ENCODE data around the gene PAGR1. TPM values are rescaled to one million over a fixed set of nuclear protein-coding genes. Genes with fewer than 3 reads are reported as not detected.
A peak's percentile ranks its signal among the peaks of the same experiment; 100 is the strongest.

The PAGR1 gene
- total and polyA plus RNA-seq, 2 of the 8 experiments (the other 6 are each of a cell fraction or from before 2014, with no cell fraction given), result 35.4 to 56.4 TPM

DNA sequence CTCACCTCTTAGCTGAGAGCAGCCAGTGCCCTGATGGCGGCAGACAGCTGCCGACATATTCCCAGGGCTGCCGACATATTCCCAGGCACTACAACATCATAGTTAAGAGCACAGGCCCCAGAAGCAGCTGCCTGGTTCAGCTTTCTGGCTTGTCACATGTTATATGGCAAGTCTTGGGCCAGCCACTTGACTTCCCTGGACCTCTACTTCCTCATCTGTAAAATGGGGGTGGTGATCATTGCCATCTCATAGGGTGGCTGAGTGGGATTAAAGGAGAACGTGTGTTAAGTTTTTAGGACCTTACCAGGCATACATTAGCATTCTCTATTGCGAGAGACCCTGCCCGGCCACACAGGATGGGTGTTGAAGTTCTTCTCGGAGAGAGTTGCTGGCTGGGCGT, 28.0 kb downstream of the PAGR1 start:
- no peak overlapping the region for H3K18ac ChIP-seq (ENCODE audit: extremely low read depth, low read length)
- no peak overlapping the region for H3K27ac ChIP-seq (ENCODE audit: low read depth, low read length)
- H3K23me2 ChIP-seq (ENCODE audit: low read depth, low read length), result no peaks in the 10 kb centered on the region
- H2BK120ac ChIP-seq (replicated peaks; ENCODE audit: low read depth, low read length), result no peak overlapping the region
- H4K8ac ChIP-seq (ENCODE audit: extremely low read depth, insufficient read depth, low read length), result no peak overlapping the region
- H3K4me1 ChIP-seq (replicated peaks in 1 of 4; ENCODE audit: control insufficient read depth in 3 of 4, insufficient read depth in 4 of 4, low read length in 3 of 4), result no peaks in the 10 kb centered on the region; a peak in 2 of 7 replicates
- FAIRE-seq, result no peak
- no peaks in the 10 kb centered on the region for H3K27me3 ChIP-seq (replicated peaks in 1 of 4; ENCODE audit: control insufficient read depth in 3 of 4, extremely low read depth in 1 of 4, insufficient read depth in 3 of 4, low read length in 3 of 4)
- H3K79me1 ChIP-seq (ENCODE audit: low read depth, low read length), result no peaks in the 10 kb centered on the region
- H2AFZ ChIP-seq (ENCODE audit: low read length), result no peak overlapping the region
- no peak overlapping the region for H3K14ac ChIP-seq (ENCODE audit: insufficient read length)
- ChIA-PET CTCF (ENCODE audit: partially characterized antibody) (interaction anchor here (0.9 to 3.4 kb wide), 5 partner anchors 13 to 58 kb away, joined by 3 to 16 read pairs (median 4); partner anchors contain the start of gene MVP), POLR2A (ENCODE audit: partially characterized antibody) (interaction anchor here (0.9 to 12.7 kb wide), 5 partner anchors 9 to 165 kb away, joined by 3 to 167 read pairs (median 3); partner anchors contain the start of genes CDIPT, MVP, PAGR1 and QPRT)
- H4K91ac ChIP-seq (replicated peaks; ENCODE audit: insufficient read length, low read length), result no peak overlapping the region
- H2BK20ac ChIP-seq (ENCODE audit: low read length), result no peak overlapping the region
- H3K4ac ChIP-seq (replicated peaks; ENCODE audit: insufficient read length, low read depth, low read length), result no peak overlapping the region
- no peak for TF ChIP-seq CEBPB (IDR thresholded peaks at IDR 0.05; ENCODE audit: low read depth, low read length)
- no peak for TF ChIP-seq ZNF274 (IDR thresholded peaks at IDR 0.05; ENCODE audit: borderline replicate concordance, extremely low read depth, low read length)
- TF ChIP-seq, protein P1, sequence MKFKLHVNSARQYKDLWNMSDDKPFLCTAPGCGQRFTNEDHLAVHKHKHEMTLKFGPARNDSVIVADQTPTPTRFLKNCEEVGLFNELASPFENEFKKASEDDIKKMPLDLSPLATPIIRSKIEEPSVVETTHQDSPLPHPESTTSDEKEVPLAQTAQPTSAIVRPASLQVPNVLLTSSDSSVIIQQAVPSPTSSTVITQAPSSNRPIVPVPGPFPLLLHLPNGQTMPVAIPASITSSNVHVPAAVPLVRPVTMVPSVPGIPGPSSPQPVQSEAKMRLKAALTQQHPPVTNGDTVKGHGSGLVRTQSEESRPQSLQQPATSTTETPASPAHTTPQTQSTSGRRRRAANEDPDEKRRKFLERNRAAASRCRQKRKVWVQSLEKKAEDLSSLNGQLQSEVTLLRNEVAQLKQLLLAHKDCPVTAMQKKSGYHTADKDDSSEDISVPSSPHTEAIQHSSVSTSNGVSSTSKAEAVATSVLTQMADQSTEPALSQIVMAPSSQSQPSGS (IDR thresholded peaks at IDR 0.05; ENCODE audit: low read length), result no peak
- no peak for TF ChIP-seq SRF (IDR thresholded peaks at IDR 0.05; ENCODE audit: low read depth, low read length)
- no peak for TF ChIP-seq SP4 (IDR thresholded peaks at IDR 0.05; ENCODE audit: low read length)
- TF ChIP-seq POU5F1 (IDR thresholded peaks at IDR 0.05; ENCODE audit: low read depth, low read length), result no peak
- no peak for TF ChIP-seq TAF1 (IDR thresholded peaks at IDR 0.05; ENCODE audit: low read depth, low read length)
- no peak for TF ChIP-seq HDAC2 (IDR thresholded peaks at IDR 0.05; ENCODE audit: borderline replicate concordance in 1 of 2, low read depth in 2 of 2, low read length in 2 of 2)
- no peak for TF ChIP-seq RNF2 (IDR thresholded peaks at IDR 0.05; ENCODE audit: borderline replicate concordance, low read depth, low read length, missing control alignments, poor library complexity, severe bottlenecking)
- no peak for TF ChIP-seq TEAD4 (IDR thresholded peaks at IDR 0.05; ENCODE audit: low read depth, low read length)
- H2AK5ac ChIP-seq (ENCODE audit: low read depth, low read length), result no peak overlapping the region
- H3K23ac ChIP-seq (ENCODE audit: insufficient read length), result no peak overlapping the region
- H3K9me3 ChIP-seq (ENCODE audit: insufficient read depth in 2 of 2, low read depth in 1 of 2, low read length in 1 of 2), result no peaks in the 10 kb centered on the region
- H4K5ac ChIP-seq (ENCODE audit: insufficient read length, low read depth, low read length), result no peak overlapping the region
- no peak overlapping the region for H3K4me2 ChIP-seq (ENCODE audit: insufficient read depth in 1 of 2, low read depth in 2 of 2, low read length in 2 of 2)
- H4K20me1 ChIP-seq (replicated peaks in 1 of 2; ENCODE audit: control insufficient read depth in 1 of 2, insufficient read depth in 2 of 2, low read length in 2 of 2), result no peaks in the 10 kb centered on the region
- 0 out of 2 replicates have a peak overlapping the region, but pooled peaks have one; percentile 9 for H2BK12ac ChIP-seq (ENCODE audit: low read depth, low read length)
- no peaks in the 10 kb centered on the region for H3K36me3 ChIP-seq (ENCODE audit: control insufficient read depth in 2 of 4, insufficient read depth in 4 of 4, low read length in 3 of 4)
- H2BK15ac ChIP-seq (ENCODE audit: low read length), result no peak overlapping the region
- no peak overlapping the region for H3K56ac ChIP-seq (replicated peaks; ENCODE audit: insufficient read length, low read depth, low read length)
- no peaks in the 10 kb centered on the region for H3K79me2 ChIP-seq (ENCODE audit: control insufficient read depth in 1 of 2, insufficient read depth in 2 of 2, low read length in 2 of 2)
- no peak overlapping the region for H2BK5ac ChIP-seq (ENCODE audit: low read depth, low read length)
- 89% methylated on average over 8 of the region's 8 CpGs; no CpG with 5 or more reads in 1 of the 2 experiments for WGBS, 2 experiments (ENCODE audit: extremely low coverage in 1 of 2, insufficient coverage in 1 of 2, insufficient read length in 1 of 2, insufficient replicate concordance in 2 of 2, low coverage in 1 of 2, low lambda C conversion rate in 2 of 2, missing lambda C conversion rate in 1 of 2)
- no peak overlapping the region for H3K4me3 ChIP-seq (ENCODE audit: extremely low read depth in 1 of 4, insufficient read depth in 2 of 4, low read depth in 3 of 4, low read length in 4 of 4)
- DNase-seq (ENCODE audit: low read depth in 1 of 2, low spot score in 2 of 2), result no peak
- no peak overlapping the region for H3K9ac ChIP-seq (replicated peaks in 1 of 4; ENCODE audit: extremely low read depth in 1 of 4, low read depth in 3 of 4, low read length in 3 of 4)
